ENCODE data around the gene C12orf75.

Gene C12orf75

DNA sequence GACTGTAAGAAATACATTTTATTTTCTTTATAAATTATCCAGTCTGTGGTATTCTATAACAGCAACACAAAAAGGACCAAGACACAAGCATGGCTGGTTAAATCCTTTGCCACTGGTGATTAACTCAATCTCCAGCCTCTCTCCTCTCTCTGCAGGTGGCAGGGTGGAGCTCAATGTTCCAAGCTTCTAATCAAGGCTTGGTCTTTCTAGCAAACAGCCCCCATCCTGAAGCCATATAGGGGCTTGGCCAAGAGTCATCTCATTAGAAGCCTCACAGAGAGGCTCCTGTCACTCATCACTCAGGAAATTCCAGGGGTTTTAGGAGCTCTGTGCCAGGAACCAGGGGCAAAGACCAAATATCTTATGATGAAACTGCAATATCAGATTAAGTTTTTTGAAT is 12.0 kb downstream of the C12orf75 start (continued):
- TF ChIP-seq, protein P1, sequence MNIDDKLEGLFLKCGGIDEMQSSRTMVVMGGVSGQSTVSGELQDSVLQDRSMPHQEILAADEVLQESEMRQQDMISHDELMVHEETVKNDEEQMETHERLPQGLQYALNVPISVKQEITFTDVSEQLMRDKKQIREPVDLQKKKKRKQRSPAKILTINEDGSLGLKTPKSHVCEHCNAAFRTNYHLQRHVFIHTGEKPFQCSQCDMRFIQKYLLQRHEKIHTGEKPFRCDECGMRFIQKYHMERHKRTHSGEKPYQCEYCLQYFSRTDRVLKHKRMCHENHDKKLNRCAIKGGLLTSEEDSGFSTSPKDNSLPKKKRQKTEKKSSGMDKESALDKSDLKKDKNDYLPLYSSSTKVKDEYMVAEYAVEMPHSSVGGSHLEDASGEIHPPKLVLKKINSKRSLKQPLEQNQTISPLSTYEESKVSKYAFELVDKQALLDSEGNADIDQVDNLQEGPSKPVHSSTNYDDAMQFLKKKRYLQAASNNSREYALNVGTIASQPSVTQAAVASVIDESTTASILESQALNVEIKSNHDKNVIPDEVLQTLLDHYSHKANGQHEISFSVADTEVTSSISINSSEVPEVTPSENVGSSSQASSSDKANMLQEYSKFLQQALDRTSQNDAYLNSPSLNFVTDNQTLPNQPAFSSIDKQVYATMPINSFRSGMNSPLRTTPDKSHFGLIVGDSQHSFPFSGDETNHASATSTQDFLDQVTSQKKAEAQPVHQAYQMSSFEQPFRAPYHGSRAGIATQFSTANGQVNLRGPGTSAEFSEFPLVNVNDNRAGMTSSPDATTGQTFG (tag by site-specific recombination; IDR thresholded peaks at IDR 0.05; ENCODE audit: borderline replicate concordance), result no peak
- TF ChIP-seq, protein P2, sequence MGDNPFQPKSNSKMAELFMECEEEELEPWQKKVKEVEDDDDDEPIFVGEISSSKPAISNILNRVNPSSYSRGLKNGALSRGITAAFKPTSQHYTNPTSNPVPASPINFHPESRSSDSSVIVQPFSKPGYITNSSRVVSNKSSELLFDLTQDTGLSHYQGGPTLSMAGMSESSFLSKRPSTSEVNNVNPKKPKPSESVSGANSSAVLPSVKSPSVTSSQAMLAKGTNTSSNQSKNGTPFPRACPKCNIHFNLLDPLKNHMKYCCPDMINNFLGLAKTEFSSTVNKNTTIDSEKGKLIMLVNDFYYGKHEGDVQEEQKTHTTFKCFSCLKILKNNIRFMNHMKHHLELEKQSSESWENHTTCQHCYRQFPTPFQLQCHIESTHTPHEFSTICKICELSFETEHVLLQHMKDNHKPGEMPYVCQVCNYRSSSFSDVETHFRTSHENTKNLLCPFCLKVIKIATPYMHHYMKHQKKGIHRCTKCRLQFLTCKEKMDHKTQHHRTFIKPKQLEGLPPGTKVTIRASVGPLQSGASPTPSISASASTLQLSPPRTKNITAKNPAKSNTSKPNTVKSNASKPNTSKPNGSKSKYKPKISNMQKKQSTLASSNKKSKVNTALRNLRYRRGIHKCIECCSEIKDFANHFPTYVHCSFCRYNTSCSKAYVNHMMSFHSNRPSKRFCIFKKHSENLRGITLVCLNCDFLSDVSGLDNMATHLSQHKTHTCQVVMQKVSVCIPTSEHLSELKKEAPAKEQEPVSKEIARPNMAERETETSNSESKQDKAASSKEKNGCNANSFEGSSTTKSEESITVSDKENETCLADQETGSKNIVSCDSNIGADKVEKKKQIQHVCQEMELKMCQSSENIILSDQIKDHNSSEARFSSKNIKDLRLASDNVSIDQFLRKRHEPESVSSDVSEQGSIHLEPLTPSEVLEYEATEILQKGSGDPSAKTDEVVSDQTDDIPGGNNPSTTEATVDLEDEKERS (tag by site-specific recombination; IDR thresholded peaks at IDR 0.05), result no peak
- TF ChIP-seq ZNF354C (tag by site-specific recombination; IDR thresholded peaks at IDR 0.05; ENCODE audit: borderline replicate concordance, low read depth) (no peak), ZNF530 (tag by site-specific recombination; IDR thresholded peaks at IDR 0.05; ENCODE audit: low read depth) (no peak), ZIC2 (tag by site-specific recombination; IDR thresholded peaks at IDR 0.05) (no peak), EGR2 (tag by site-specific recombination; IDR thresholded peaks at IDR 0.05; ENCODE audit: low read depth) (no peak), ZNF777 (tag by site-specific recombination; IDR thresholded peaks at IDR 0.05; ENCODE audit: borderline replicate concordance) (no peak), ZNF202 (tag by site-specific recombination; IDR thresholded peaks at IDR 0.05; ENCODE audit: borderline replicate concordance) (no peak)

DNA sequence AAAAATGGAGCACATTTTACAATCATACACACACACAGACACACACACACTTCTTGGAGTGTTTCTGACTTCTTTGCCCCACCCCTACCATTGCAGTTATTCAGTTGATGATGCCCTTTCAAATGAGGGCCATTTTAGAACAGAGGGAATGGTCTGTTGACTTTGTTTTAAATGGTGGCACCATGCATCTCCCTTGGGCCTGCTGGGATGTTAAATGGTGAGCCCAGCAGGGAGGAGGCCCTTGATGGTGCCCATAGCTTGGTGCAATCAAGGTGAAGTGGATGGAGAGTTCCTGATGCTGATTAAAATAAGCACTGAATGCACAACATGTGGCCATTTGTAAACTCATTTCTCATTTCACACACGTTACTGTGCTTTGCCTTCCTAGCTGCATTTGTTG is 13.3 kb downstream of the C12orf75 start:
- POLR2A ChIA-PET, result no interaction called here
- no peaks in the 10 kb centered on the region; the same call in 1 of the 2 replicates for H3K9me3 ChIP-seq (ENCODE audit: control insufficient read depth, insufficient read depth, low read depth, low read length)
- TF ChIP-seq ZNF830 (tag by site-specific recombination; IDR thresholded peaks at IDR 0.05; ENCODE audit: low read depth), result no peak
- TF ChIP-seq ZIC2 (tag by site-specific recombination; IDR thresholded peaks at IDR 0.05), result peak; percentile 89
- TF ChIP-seq RBAK (tag by site-specific recombination; IDR thresholded peaks at IDR 0.05), result no peak
- TF ChIP-seq ZNF335 (tag by site-specific recombination; conservative IDR thresholded peaks at IDR 0.05), result no peak
- no peak for TF ChIP-seq ZNF394 (tag by site-specific recombination; IDR thresholded peaks at IDR 0.05; ENCODE audit: borderline replicate concordance)
- TF ChIP-seq ZNF146 (tag by site-specific recombination; IDR thresholded peaks at IDR 0.05), result no peak
- no peaks in the 10 kb centered on the region for H3K4me1 ChIP-seq (ENCODE audit: control insufficient read depth, insufficient read depth, low read length)
- peaks cover 0 to 5% of the 10 kb centered on the region in 2 experiments; a peak in 1 of 3 replicates for H3K36me3 ChIP-seq (ENCODE audit: control insufficient read depth in 2 of 2, insufficient read depth in 1 of 2, low read length in 2 of 2)
- H3K4me3 ChIP-seq (ENCODE audit: low read depth, low read length), result no peak overlapping the region
- no peak overlapping the region for H3K27ac ChIP-seq (ENCODE audit: extremely low read depth, low read depth, low read length)
- CTCF ChIA-PET, result interaction anchor here (0.7 kb wide), 1 partner anchor 9 kb away, joined by 3 read pairs; no protein-coding TSS in a partner anchor

DNA sequence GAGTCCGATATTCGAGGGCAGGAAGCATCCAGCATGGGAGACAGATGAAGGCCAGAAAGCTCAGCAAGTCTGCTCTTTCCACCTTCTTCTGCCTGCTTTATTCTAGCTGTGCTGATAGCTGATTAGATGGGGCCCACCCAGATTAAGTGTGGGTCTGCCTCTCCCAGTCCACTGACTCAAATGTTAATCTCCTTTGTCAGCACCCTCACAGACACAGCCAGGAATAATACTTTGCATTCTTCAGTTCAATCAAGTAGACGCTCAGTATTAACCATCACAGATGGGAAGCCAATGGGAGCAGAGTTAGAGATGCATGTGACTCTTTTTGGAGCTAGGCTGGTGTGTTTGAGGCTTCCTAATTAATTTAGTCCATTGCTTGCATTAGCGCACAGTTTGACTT is 17.0 kb downstream of the C12orf75 start:
- H3K27ac ChIP-seq (ENCODE audit: extremely low read depth, low read depth, low read length), result no peak overlapping the region
- no peaks in the 10 kb centered on the region for H3K4me1 ChIP-seq (ENCODE audit: control insufficient read depth, insufficient read depth, low read length)
- no peak overlapping the region for H3K4me3 ChIP-seq (ENCODE audit: low read depth, low read length)
- ChIA-PET CTCF (no interaction called here), POLR2A (no interaction called here)
- H3K36me3 ChIP-seq (ENCODE audit: control insufficient read depth in 2 of 2, insufficient read depth in 1 of 2, low read length in 2 of 2), result no peaks in the 10 kb centered on the region
- no peaks in the 10 kb centered on the region for H3K9me3 ChIP-seq (ENCODE audit: control insufficient read depth, insufficient read depth, low read depth, low read length)
- TF ChIP-seq ZNF423 (tag by site-specific recombination; IDR thresholded peaks at IDR 0.05), result no peak
- no peak for TF ChIP-seq ZNF837 (tag by site-specific recombination; IDR thresholded peaks at IDR 0.05)
- TF ChIP-seq, protein P3, sequence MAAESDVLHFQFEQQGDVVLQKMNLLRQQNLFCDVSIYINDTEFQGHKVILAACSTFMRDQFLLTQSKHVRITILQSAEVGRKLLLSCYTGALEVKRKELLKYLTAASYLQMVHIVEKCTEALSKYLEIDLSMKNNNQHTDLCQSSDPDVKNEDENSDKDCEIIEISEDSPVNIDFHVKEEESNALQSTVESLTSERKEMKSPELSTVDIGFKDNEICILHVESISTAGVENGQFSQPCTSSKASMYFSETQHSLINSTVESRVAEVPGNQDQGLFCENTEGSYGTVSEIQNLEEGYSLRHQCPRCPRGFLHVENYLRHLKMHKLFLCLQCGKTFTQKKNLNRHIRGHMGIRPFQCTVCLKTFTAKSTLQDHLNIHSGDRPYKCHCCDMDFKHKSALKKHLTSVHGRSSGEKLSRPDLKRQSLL (tag by site-specific recombination; IDR thresholded peaks at IDR 0.05), result no peak
- TF ChIP-seq ZNF548 (tag by site-specific recombination; IDR thresholded peaks at IDR 0.05), result no peak
- TF ChIP-seq GLIS2 (tag by site-specific recombination; IDR thresholded peaks at IDR 0.05), result no peak
- TF ChIP-seq, protein P1 (tag by site-specific recombination; IDR thresholded peaks at IDR 0.05; ENCODE audit: borderline replicate concordance), result no peak
- TF ChIP-seq, protein P4, sequence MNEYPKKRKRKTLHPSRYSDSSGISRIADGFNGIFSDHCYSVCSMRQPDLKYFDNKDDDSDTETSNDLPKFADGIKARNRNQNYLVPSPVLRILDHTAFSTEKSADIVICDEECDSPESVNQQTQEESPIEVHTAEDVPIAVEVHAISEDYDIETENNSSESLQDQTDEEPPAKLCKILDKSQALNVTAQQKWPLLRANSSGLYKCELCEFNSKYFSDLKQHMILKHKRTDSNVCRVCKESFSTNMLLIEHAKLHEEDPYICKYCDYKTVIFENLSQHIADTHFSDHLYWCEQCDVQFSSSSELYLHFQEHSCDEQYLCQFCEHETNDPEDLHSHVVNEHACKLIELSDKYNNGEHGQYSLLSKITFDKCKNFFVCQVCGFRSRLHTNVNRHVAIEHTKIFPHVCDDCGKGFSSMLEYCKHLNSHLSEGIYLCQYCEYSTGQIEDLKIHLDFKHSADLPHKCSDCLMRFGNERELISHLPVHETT (tag by site-specific recombination; IDR thresholded peaks at IDR 0.05), result no peak
- no peak for TF ChIP-seq FEZF1 (tag by site-specific recombination; IDR thresholded peaks at IDR 0.05)
